K562 (cell line): ENCODE data around the gene NEK1. TPM values are rescaled to one million over a fixed set of nuclear protein-coding genes. Genes with fewer than 3 reads are reported as not detected.
A peak's percentile ranks its signal among the peaks of the same experiment; 100 is the strongest.

Experiments used
- ATAC-seq: fragments of 200-7000 bp; cut with Tn5 transposase; 3 replicates; pipeline ENCODE4 v1.9.1; 2020; ENCODE audit warnings: moderate library complexity
- BruUV-seq: library from RNA; stranded (reverse); fragments of 400-500 nt; replicated peaks from 2 replicates; lab custom pipeline; 2021; lab: Mats Ljungman, UMichigan
- CTCF ChIA-PET: fragments of 300-600 bp; formaldehyde crosslinking; extraction: SDS; loops from one replicate; lab custom pipeline; 2021; ENCODE audit warnings: low intra/inter-chr PET ratio; lab: Yijun Ruan, JAX
- POLR2A ChIA-PET: fragments of 300-600, 350-650 bp; sonication (Branson Sonifier 250); formaldehyde crosslinking; extraction: SDS; loops from one replicate; lab custom pipeline; 2021; ENCODE audit warnings: antibody characterized with exemption, inconsistent platforms; lab: Yijun Ruan, JAX
- DNase-seq, 4 experiments: peaks; one replicate each; pipeline versions ENCODE4 v3.0.0 to v3.0.0-alpha.2; 2011 to 2018; ENCODE audit warnings: low spot score in 3 of 4, mixed read lengths in 3 of 4; ENCODE audit errors: extremely low read depth in 1 of 4
- FAIRE-seq: peaks from 2 replicates; lab custom pipeline; 2011; peaks lifted over from hg19 to GRCh38; lab: Jason Lieb, UNC
- H2AFZ ChIP-seq: 2 replicates; pipeline ENCODE4 v1.6.0; 2011; ENCODE audit warnings: low read depth, low read length, control low read depth, inconsistent platforms
- H3K27ac ChIP-seq: fragments of 200-600 bp; 3 replicates; pipeline ENCODE4 v1.8.0; 2011; ENCODE audit warnings: low read depth, mild to moderate bottlenecking, control low read depth, inconsistent platforms, low read length, moderate library complexity, mixed read lengths; ENCODE audit errors: extremely low read depth
- H3K27me3 ChIP-seq, 2 experiments: fragments of 300-600 bp in 1 of 2; 2 replicates in 1 of 2; 3 replicates in 1 of 2; pipeline versions ENCODE4 v1.6.0 to v1.8.0; 2011; ENCODE audit warnings: inconsistent platforms in 2 of 2, low read length in 2 of 2, mild to moderate bottlenecking in 1 of 2, mixed read lengths in 1 of 2, moderate library complexity in 1 of 2; ENCODE audit not compliant: control insufficient read depth in 2 of 2, insufficient read depth in 2 of 2
- H3K36me3 ChIP-seq: fragments of 300-600 bp; 3 replicates; pipeline ENCODE4 v1.8.0; 2011; ENCODE audit warnings: mild to moderate bottlenecking, low read length, inconsistent platforms; ENCODE audit not compliant: control insufficient read depth, insufficient read depth
- H3K4me1 ChIP-seq, 2 experiments: fragments of 200-600 bp in 1 of 2; replicated peaks in 1 of 2; 2 replicates in 1 of 2; 3 replicates in 1 of 2; pipeline versions ENCODE4 v1.5.1 to v1.8.0; 2011; ENCODE audit warnings: inconsistent platforms in 2 of 2, low read length in 2 of 2, mild to moderate bottlenecking in 1 of 2, mixed read lengths in 1 of 2, moderate library complexity in 1 of 2; ENCODE audit not compliant: control insufficient read depth in 2 of 2, insufficient read depth in 2 of 2
- H3K4me2 ChIP-seq: 2 replicates; pipeline ENCODE4 v1.6.1; 2011; ENCODE audit warnings: low read length, control low read depth, inconsistent platforms, mixed read lengths; ENCODE audit not compliant: insufficient read depth
- H3K4me3 ChIP-seq: fragments of 200-600 bp; sonication (generic), shearing (Covaris generic); 2 replicates; pipeline ENCODE4 v1.5.1; 2016; ENCODE audit warnings: control low read depth, inconsistent platforms
- H3K79me2 ChIP-seq: fragments of 200-600 bp; 3 replicates; pipeline ENCODE4 v1.8.0; 2011; ENCODE audit warnings: low read length, inconsistent platforms; ENCODE audit not compliant: control insufficient read depth, insufficient read depth
- H3K9ac ChIP-seq, 2 experiments: 2 replicates each; pipeline versions ENCODE4 v1.6.0 to v1.6.1; 2011; ENCODE audit warnings: low read depth in 2 of 2, low read length in 2 of 2, control low read depth in 1 of 2, inconsistent platforms in 1 of 2, mild to moderate bottlenecking in 1 of 2, mixed read lengths in 1 of 2; ENCODE audit not compliant: insufficient read depth in 1 of 2
- H3K9me1 ChIP-seq: one replicate; pipeline ENCODE4 v1.6.0; 2011; ENCODE audit warnings: inconsistent platforms, mild to moderate bottlenecking, low read length, moderate library complexity; ENCODE audit not compliant: control insufficient read depth, insufficient read depth
- H3K9me3 ChIP-seq: replicated peaks from 2 replicates; pipeline ENCODE4 v1.5.1; 2011; ENCODE audit warnings: low read depth, low read length, inconsistent platforms; ENCODE audit not compliant: control insufficient read depth, insufficient read depth
- H4K20me1 ChIP-seq: replicated peaks from 2 replicates; pipeline ENCODE4 v1.6.1; 2011; ENCODE audit warnings: low read length, inconsistent platforms, mixed read lengths; ENCODE audit not compliant: control insufficient read depth, insufficient read depth
- CCNT2 ChIP-seq: IDR thresholded peaks from 2 replicates; pipeline ENCODE4 v1.6.1; 2011; ENCODE audit warnings: borderline replicate concordance, low read depth, mild to moderate bottlenecking, moderate library complexity, mixed read lengths, low read length; ENCODE audit not compliant: insufficient read length; ENCODE audit errors: extremely low read depth
- ELF1 ChIP-seq: fragments of 200-800 bp; sonication (Bioruptor generic); IDR thresholded peaks from 2 replicates; pipeline ENCODE4 v1.6.1; 2016; ENCODE audit warnings: missing genetic modification characterization, missing compliant biosample characterization
- NFIC ChIP-seq: fragments of 450-650 bp; IDR thresholded peaks from 2 replicates; pipeline ENCODE4 v1.6.1; 2017; ENCODE audit warnings: mild to moderate bottlenecking, inconsistent platforms
- NR4A1 ChIP-seq, 2 experiments: fragments of 250-450 bp in 1 of 2; fragments of 450-650 bp in 1 of 2; sonication (Bioruptor Pico) in 1 of 2; IDR thresholded peaks; 2 replicates each; pipeline versions ENCODE4 v1.4.0 to v1.6.1; 2016 to 2020; ENCODE audit warnings: mild to moderate bottlenecking in 2 of 2, missing compliant biosample characterization in 1 of 2, missing genetic modification characterization in 1 of 2, moderate library complexity in 1 of 2
- POLR2AphosphoS2 ChIP-seq: IDR thresholded peaks from 2 replicates; pipeline ENCODE4 v1.6.1; 2012; ENCODE audit warnings: low read length, improper control_type of control experiment
- ZEB2 ChIP-seq: fragments of 450-650 bp; IDR thresholded peaks from 2 replicates; pipeline ENCODE4 v1.6.1; 2016
- ZNF445 ChIP-seq: fragments of 250-450 bp; sonication (Bioruptor Pico); IDR thresholded peaks from 2 replicates; pipeline ENCODE4 v1.4.0; 2020; ENCODE audit warnings: low read depth, mild to moderate bottlenecking, moderate library complexity
- ZNF518B ChIP-seq: fragments of 250-450 bp; sonication (Bioruptor Pico); IDR thresholded peaks from 2 replicates; pipeline ENCODE4 v1.5.0; 2021; ENCODE audit warnings: mild to moderate bottlenecking, moderate library complexity
- WGBS: fragments of 100-300 bp; shearing (Covaris generic); methylation state at CpG from one replicate; pipeline ENCODE4 v1.1.6; 2016; ENCODE audit warnings: low coverage, mixed read lengths; ENCODE audit not compliant: insufficient coverage; ENCODE audit errors: missing lambda C conversion rate; 5-methylcytosine and 5-hydroxymethylcytosine counted together
- in situ Hi-C: fragments of 300-500 bp; cut with MboI; formaldehyde crosslinking; loops from 4 replicates; pipeline ENCODE4 v1.15.0; 2018; ENCODE audit warnings: inconsistent platforms, mixed read lengths
- intact Hi-C: fragments of 100-400 bp; cut with micrococcal nuclease; formaldehyde crosslinking; loops from 2 replicates; pipeline ENCODE4 v1.14.2; 2022
- polyA plus RNA-seq, 8 experiments: library from polyadenylated mRNA; depleted of rRNA in 4 of 8; stranded (reverse) in 5 of 8; unstranded in 3 of 8; fragments of >200 nt; fragmentation: Nextera tagmentation in 2 of 8; fragmentation: Illumina TruSeq in 1 of 8; extraction: Ambion mirVana in 2 of 8; extraction: Trizol in 1 of 8; gene quantifications; 2 replicates each; pipeline versions ENCODE4 v1.2.1 to v1.2.3, GENCODE V29; 2011 to 2014; ENCODE audit warnings: inconsistent platforms in 1 of 8, missing spikeins in 1 of 8
- total RNA-seq, 7 experiments: library from RNA; depleted of rRNA in 6 of 7; stranded (reverse); fragments of >200 nt in 6 of 7; fragmentation: Illumina TruSeq in 2 of 7; extraction: Trizol in 2 of 7; gene quantifications; 2 replicates each; pipeline versions ENCODE4 v1.2.1 to v1.2.3, GENCODE V29; 2011 to 2021; ENCODE audit warnings: low replicate concordance in 1 of 7
- TF ChIP-seq, protein P1 (sequence below): sonication (generic); formaldehyde crosslinking; IDR thresholded peaks from 2 replicates; pipeline ENCODE4 v1.5.0; 2020; ENCODE audit warnings: missing genetic modification reagents
- TF ChIP-seq, protein P2 (sequence below): fragments of 450-650 bp; IDR thresholded peaks from 2 replicates; pipeline ENCODE4 v1.7.0; 2016; ENCODE audit warnings: borderline replicate concordance
- TF ChIP-seq, protein P3 (sequence below): fragments of 450-650 bp; formaldehyde crosslinking; IDR thresholded peaks from 2 replicates; pipeline ENCODE4 v1.4.0; 2020; ENCODE audit warnings: mild to moderate bottlenecking, mixed read lengths

Gene NEK1
- total and polyA plus RNA-seq, 9 of the 15 experiments (the other 6 are each of a cell fraction or from before 2014, with no cell fraction given), result 6.2 to 15.7 (median 10.3) TPM

- Histone ChIP-seq H3K9me1 (no peaks in the 10 kb centered on the region), H3K4me3 (no peak overlapping the region), H3K9me3 (no peaks in the 10 kb centered on the region), H3K4me1 (no peaks in the 10 kb centered on the region), H3K4me2 (no peak overlapping the region), H3K79me2 (no peaks in the 10 kb centered on the region), H3K9ac (no peak overlapping the region), H3K36me3 (no peaks in the 10 kb centered on the region), H2AFZ (peak overlapping the region; percentile 10; the same call in 1 of the 2 replicates), H3K27ac (no peak overlapping the region), H4K20me1 (no peaks in the 10 kb centered on the region; the same call in 1 of the 2 replicates), H3K27me3 (peaks cover 0 to 3% of the 10 kb centered on the region in 2 experiments; a peak in 2 of 5 replicates)
- peak; percentile 66 for ATAC-seq
- in situ Hi-C loops, result no loop called here
- intact Hi-C loops, result no loop called here
- DNase-seq, result no peak
- no TSS peak for BruUV-seq
- FAIRE-seq, result no peak
- CTCF ChIA-PET, result no interaction called here
- WGBS, result 2% methylated on average over 3 of the region's 4 CpGs
- POLR2A ChIA-PET, result no interaction called here
- TF ChIP-seq POLR2AphosphoS2, result no peak
- no peak for TF ChIP-seq ZEB2
- TF ChIP-seq, protein P1, sequence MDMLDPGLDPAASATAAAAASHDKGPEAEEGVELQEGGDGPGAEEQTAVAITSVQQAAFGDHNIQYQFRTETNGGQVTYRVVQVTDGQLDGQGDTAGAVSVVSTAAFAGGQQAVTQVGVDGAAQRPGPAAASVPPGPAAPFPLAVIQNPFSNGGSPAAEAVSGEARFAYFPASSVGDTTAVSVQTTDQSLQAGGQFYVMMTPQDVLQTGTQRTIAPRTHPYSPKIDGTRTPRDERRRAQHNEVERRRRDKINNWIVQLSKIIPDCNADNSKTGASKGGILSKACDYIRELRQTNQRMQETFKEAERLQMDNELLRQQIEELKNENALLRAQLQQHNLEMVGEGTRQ (CRISPR knock-in tag), result peak; percentile 72
- TF ChIP-seq NR4A1 (CRISPR knock-in tag; IDR thresholded peaks at IDR 0.05), result no peak
- no peak for TF ChIP-seq NR4A1 (tag; IDR thresholded peaks at IDR 0.05)
- TF ChIP-seq ZNF445, result no peak
- no peak for TF ChIP-seq NFIC
- no peak for TF ChIP-seq CCNT2
- TF ChIP-seq, protein P2, sequence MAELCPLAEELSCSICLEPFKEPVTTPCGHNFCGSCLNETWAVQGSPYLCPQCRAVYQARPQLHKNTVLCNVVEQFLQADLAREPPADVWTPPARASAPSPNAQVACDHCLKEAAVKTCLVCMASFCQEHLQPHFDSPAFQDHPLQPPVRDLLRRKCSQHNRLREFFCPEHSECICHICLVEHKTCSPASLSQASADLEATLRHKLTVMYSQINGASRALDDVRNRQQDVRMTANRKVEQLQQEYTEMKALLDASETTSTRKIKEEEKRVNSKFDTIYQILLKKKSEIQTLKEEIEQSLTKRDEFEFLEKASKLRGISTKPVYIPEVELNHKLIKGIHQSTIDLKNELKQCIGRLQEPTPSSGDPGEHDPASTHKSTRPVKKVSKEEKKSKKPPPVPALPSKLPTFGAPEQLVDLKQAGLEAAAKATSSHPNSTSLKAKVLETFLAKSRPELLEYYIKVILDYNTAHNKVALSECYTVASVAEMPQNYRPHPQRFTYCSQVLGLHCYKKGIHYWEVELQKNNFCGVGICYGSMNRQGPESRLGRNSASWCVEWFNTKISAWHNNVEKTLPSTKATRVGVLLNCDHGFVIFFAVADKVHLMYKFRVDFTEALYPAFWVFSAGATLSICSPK, result no peak
- TF ChIP-seq, protein P3, sequence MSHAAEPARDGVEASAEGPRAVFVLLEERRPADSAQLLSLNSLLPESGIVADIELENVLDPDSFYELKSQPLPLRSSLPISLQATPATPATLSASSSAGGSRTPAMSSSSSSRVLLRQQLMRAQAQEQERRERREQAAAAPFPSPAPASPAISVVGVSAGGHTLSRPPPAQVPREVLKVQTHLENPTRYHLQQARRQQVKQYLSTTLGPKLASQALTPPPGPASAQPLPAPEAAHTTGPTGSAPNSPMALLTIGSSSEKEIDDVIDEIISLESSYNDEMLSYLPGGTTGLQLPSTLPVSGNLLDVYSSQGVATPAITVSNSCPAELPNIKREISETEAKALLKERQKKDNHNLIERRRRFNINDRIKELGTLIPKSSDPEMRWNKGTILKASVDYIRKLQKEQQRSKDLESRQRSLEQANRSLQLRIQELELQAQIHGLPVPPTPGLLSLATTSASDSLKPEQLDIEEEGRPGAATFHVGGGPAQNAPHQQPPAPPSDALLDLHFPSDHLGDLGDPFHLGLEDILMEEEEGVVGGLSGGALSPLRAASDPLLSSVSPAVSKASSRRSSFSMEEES (CRISPR knock-in tag), result peak; percentile 76
- TF ChIP-seq ZNF518B (CRISPR knock-in tag), result no peak
- TF ChIP-seq ELF1 (tag), result no peak
Measured at GRCh38 chr4:169348541-169348940, 263.8 kb downstream of the NEK1 start.
